Esophagus muscularis mucosa (tissue), 4 donors: ENCODE results near the gene RCN1. TPM values are rescaled to one million over a fixed set of nuclear protein-coding genes. Genes with fewer than 3 reads are reported as not detected.

Experiments
- DNase-seq: peaks from one replicate; pipeline ENCODE4 v3.0.0-alpha.2; 2017; ENCODE audit errors: extremely low spot score
- H3K27ac ChIP-seq, 4 donors: fragments of 200-600 bp; sonication (generic); replicated peaks in 1 of 4; 1 replicate in 3 of 4; 2 replicates in 1 of 4; pipeline ENCODE4 v1.5.1; 2016 to 2019; ENCODE audit warnings: mild to moderate bottlenecking in 1 of 4
- H3K27me3 ChIP-seq, 4 donors: fragments of 200-600 bp; sonication (generic); one replicate each; pipeline versions ENCODE4 v1.5.1 to v1.6.0; 2016 to 2019
- H3K36me3 ChIP-seq, 4 donors: fragments of 200-600 bp; sonication (generic); one replicate each; pipeline ENCODE4 v1.5.1; 2016 to 2019
- H3K4me1 ChIP-seq, 4 donors: fragments of 200-600 bp; sonication (generic); one replicate each; pipeline ENCODE4 v1.5.1; 2016 to 2019
- H3K4me3 ChIP-seq, 4 donors: fragments of 200-600 bp; sonication (generic); 1 replicate in 2 of 4; 2 replicates in 2 of 4; pipeline ENCODE4 v1.5.1; 2016 to 2019; ENCODE audit warnings: mild to moderate bottlenecking in 4 of 4, moderate library complexity in 1 of 4
- H3K9me3 ChIP-seq, 4 donors: fragments of 200-600 bp; sonication (generic); 1 replicate in 3 of 4; 2 replicates in 1 of 4; pipeline ENCODE4 v1.5.1; 2016 to 2019
- EP300 ChIP-seq: sonication (generic); formaldehyde crosslinking; IDR thresholded peaks from one replicate; pipeline ENCODE4 v1.6.1; 2017; ENCODE audit warnings: antibody characterized with exemption
- POLR2A ChIP-seq: fragments of 450-650 bp; IDR thresholded peaks from one replicate; pipeline ENCODE4 v1.6.1; 2017; ENCODE audit warnings: antibody characterized with exemption, moderate library complexity, mild to moderate bottlenecking, low read depth
- POLR2AphosphoS5 ChIP-seq, 2 donors: sonication (generic); formaldehyde crosslinking; IDR thresholded peaks; one replicate each; pipeline ENCODE4 v1.6.1; 2017; ENCODE audit warnings: antibody characterized with exemption in 2 of 2
- WGBS: methylation state at CpG from one replicate; pipeline ENCODE4 v1.1.5; 2018; 5-methylcytosine and 5-hydroxymethylcytosine counted together
- intact Hi-C: fragments of 100-400 bp; cut with DNase I; formaldehyde crosslinking; loops from one replicate; pipeline ENCODE4 v1.15.1; 2023
- total RNA-seq, 4 donors: library from RNA; depleted of rRNA; stranded (reverse); fragments of >200 nt; gene quantifications; one replicate each; pipeline versions ENCODE4 v1.1.0 to v1.2.1, GENCODE V29; 2016
- TF ChIP-seq, protein P1 (sequence below), 3 experiments: fragments of 200-600 bp in 2 of 3; fragments of 450-650 bp in 1 of 3; sonication (generic) in 2 of 3; IDR thresholded peaks; one replicate each; pipeline ENCODE4 v1.5.1; 2017 to 2019; ENCODE audit warnings: antibody characterized with exemption in 3 of 3, mild to moderate bottlenecking in 2 of 3, moderate library complexity in 1 of 3

The RCN1 gene
- 10 to 100 TPM; 27.8 to 67.8 (median 48.8) TPM for total RNA-seq

DNA sequence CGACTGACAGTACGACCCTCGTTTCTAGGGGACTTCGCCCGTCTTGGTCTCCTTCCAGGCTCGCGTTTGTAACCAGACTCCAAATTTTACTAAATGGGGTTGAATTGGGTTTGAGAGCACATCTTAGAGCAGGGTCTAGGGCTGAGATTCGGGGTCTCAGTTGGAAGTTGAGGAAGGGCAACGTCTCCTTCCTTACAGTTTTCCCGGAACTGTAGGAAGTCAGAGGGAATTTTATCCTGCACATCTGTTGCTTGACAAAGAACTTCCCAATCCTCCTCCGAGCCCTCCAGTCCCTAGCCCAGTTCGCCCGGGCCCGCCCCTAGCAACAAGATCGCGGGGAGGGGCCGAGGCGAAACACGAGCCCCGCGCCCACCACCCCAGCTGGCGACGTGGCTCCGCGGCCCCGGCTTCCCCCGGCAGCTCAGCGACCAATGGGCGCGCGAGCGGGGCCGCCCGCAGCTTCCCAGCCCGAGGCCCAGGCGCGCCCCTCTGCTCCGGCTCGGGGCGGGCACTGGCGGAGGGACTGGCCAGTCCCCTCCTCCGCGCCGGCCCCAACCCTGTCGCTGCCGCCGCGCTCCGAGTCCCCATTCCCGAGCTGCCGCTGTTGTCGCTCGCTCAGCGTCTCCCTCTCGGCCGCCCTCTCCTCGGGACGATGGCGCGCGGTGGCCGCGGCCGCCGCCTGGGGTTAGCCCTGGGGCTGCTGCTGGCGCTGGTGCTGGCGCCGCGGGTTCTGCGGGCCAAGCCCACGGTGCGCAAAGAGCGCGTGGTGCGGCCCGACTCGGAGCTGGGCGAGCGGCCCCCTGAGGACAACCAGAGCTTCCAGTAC, at the start of gene RCN1:
TSS of gene RCN1 (plus strand) at position 530 of the 826 bp plus-strand sequence. CDS start at position 653, 123 bp downstream.
- TF ChIP-seq, protein P1, sequence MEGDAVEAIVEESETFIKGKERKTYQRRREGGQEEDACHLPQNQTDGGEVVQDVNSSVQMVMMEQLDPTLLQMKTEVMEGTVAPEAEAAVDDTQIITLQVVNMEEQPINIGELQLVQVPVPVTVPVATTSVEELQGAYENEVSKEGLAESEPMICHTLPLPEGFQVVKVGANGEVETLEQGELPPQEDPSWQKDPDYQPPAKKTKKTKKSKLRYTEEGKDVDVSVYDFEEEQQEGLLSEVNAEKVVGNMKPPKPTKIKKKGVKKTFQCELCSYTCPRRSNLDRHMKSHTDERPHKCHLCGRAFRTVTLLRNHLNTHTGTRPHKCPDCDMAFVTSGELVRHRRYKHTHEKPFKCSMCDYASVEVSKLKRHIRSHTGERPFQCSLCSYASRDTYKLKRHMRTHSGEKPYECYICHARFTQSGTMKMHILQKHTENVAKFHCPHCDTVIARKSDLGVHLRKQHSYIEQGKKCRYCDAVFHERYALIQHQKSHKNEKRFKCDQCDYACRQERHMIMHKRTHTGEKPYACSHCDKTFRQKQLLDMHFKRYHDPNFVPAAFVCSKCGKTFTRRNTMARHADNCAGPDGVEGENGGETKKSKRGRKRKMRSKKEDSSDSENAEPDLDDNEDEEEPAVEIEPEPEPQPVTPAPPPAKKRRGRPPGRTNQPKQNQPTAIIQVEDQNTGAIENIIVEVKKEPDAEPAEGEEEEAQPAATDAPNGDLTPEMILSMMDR (IDR thresholded peaks at IDR 0.05) = no peak
- peak; percentile 18 to 52 for TF ChIP-seq POLR2AphosphoS5 (IDR thresholded peaks at IDR 0.05)
- 10% methylated on average over 32 of the region's 79 CpGs for WGBS
- Histone ChIP-seq H3K36me3 (no peaks in the 10 kb centered on the region), H3K9me3 (no peaks in the 10 kb centered on the region), H3K27me3 (no peaks in the 10 kb centered on the region), H3K4me1 (peaks cover 22 to 56% (median 34%) of the 10 kb centered on the region in 4 donors), H3K27ac (peak within 1 kb of the TSS; percentile 82 to 92 (median 84)), H3K4me3 (peak within 1 kb of the TSS; percentile 66 to 97 (median 82))
- no peak for DNase-seq
- intact Hi-C loops = no loop called here

DNA sequence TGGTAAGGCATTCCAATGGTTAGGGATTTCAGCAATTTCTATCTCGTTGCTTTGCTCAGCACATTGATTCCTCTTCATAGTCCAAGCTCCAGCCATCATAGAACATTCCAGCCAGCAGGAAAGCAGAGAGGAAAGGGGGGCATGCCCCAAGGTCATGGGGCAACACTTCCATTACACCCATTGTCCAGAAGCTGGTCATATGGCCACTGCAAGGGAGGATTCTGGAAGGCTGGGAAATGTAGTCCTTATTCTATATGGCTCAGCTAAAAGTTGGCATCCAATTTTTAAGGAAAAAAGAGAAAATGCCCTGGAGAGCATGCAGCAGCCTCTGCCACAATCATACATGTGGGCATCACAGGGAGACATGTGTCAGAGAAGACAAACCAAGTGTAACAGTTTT, 47.1 kb upstream of the RCN1 start:
- no peak overlapping the region for H3K27ac ChIP-seq

DNA sequence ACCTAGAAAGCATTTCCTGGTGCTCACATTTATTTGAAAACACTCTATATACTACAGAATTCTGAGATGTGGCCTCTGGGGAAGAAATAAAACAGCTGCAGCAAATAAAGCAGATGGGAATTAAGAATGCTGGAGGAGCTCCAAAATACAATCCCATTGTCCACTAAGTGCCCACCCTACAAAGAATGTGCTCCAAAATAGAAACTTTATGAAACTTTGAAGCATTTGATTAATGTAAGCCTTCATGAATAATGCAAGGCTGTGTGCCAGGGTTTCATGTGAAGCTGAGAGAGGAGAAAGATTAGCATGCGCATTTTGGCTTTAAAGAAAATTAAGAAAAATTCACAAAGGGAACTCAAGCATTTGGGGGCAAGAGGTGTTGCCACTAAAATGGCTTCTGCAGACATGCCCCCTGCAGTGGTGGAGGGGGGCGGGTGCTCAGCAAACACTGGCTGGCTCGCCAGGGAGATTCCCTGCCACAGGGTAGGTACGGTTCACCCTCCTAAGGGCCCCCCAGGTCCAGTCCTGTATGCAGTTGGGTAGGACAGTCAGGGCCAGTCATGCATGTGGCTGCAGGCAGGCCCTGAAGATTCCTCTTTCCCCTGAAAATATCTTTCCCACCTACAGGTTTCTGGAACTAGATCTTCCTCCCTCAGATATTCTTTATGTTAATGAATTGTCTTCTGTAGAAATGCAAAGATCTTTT, 46.6 kb upstream of the RCN1 start:
- no peak for TF ChIP-seq POLR2AphosphoS5 (IDR thresholded peaks at IDR 0.05)
- TF ChIP-seq, protein P1 (IDR thresholded peaks at IDR 0.05) = no peak
- TF ChIP-seq POLR2A = no peak
- no peak for TF ChIP-seq EP300
- Histone ChIP-seq H3K4me3 (no peak overlapping the region), H3K4me1 (no peaks in the 10 kb centered on the region), H3K36me3 (no peaks in the 10 kb centered on the region), H3K27ac (no peak overlapping the region), H3K27me3 (no peaks in the 10 kb centered on the region), H3K9me3 (no peaks in the 10 kb centered on the region)
- DNase-seq = no peak
- 66% methylated on average over 4 of the region's 4 CpGs for WGBS
- intact Hi-C loops = no loop called here

More for the DNA sequence above, 47.1 kb upstream of the RCN1 start:
- no peaks in the 10 kb centered on the region for H3K9me3 ChIP-seq
- DNase-seq = no peak
- H3K27me3 ChIP-seq = no peaks in the 10 kb centered on the region
- intact Hi-C loops = no loop called here
- 72% methylated on average over 1 of the region's 1 CpG for WGBS
- no peaks in the 10 kb centered on the region for H3K36me3 ChIP-seq
- H3K4me3 ChIP-seq = no peak overlapping the region
- TF ChIP-seq POLR2A (no peak), POLR2AphosphoS5 (IDR thresholded peaks at IDR 0.05) (no peak), EP300 (no peak)
- TF ChIP-seq, protein P1 (IDR thresholded peaks at IDR 0.05) = no peak
- no peaks in the 10 kb centered on the region for H3K4me1 ChIP-seq

- no peaks in the 10 kb centered on the region for H3K36me3 ChIP-seq
- H3K27ac ChIP-seq = no peak overlapping the region
- no peaks in the 10 kb centered on the region for H3K27me3 ChIP-seq
- DNase-seq = no peak
- no peak overlapping the region for H3K4me3 ChIP-seq
- TF ChIP-seq POLR2AphosphoS5 (IDR thresholded peaks at IDR 0.05) (no peak), EP300 (no peak), POLR2A (no peak)
- TF ChIP-seq, protein P1 (IDR thresholded peaks at IDR 0.05) = no peak
- H3K4me1 ChIP-seq = no peaks in the 10 kb centered on the region
- intact Hi-C loops = no loop called here
- H3K9me3 ChIP-seq = no peaks in the 10 kb centered on the region
Observed at GRCh38 chr11:32045456-32045855, 45.4 kb upstream of the RCN1 start.
